ENCODE measurements around the gene MCM10. TPM values are rescaled to one million over a fixed set of nuclear protein-coding genes. Genes with fewer than 3 reads are reported as not detected.
"Not testable (repeated sequence)": the region's sequence is repeated elsewhere in the genome, so short reads cannot be mapped to it uniquely, and the experiment has no call there.

MCM10 gene
- total RNA-seq, 1 donor from 2014 or later, result 2.4 TPM

GRCh38 chr10:13219685-13220670 lies 58.6 kb downstream of the MCM10 start:
- FAIRE-seq, result no peak
- DNase-seq (ENCODE audit: low spot score in 2 of 2), result no peak

- no peak for FAIRE-seq
- DNase-seq (ENCODE audit: low spot score in 2 of 2), result no peak
Measured at GRCh38 chr10:13221572-13221971, 60.2 kb downstream of the MCM10 start.

- DNase-seq (ENCODE audit: low spot score in 2 of 2) (no peak), FAIRE-seq (no peak)
Measured at GRCh38 chr10:13222151-13222550, 60.8 kb downstream of the MCM10 start.

- no peak for FAIRE-seq
- DNase-seq (ENCODE audit: low spot score in 2 of 2), result no peak
Measured at GRCh38 chr10:13222566-13222965, 61.2 kb downstream of the MCM10 start.

- DNase-seq (ENCODE audit: low spot score in 2 of 2), result no peak
- no peak for FAIRE-seq
Measured at GRCh38 chr10:13223241-13223640, 61.9 kb downstream of the MCM10 start.

GRCh38 chr10:13224210-13224995 lies 63.0 kb downstream of the MCM10 start:
- DNase-seq (ENCODE audit: low spot score in 2 of 2) (no peak), FAIRE-seq (no peak)

GRCh38 chr10:13225601-13226000 lies 64.2 kb downstream of the MCM10 start:
- DNase-seq (ENCODE audit: low spot score in 2 of 2), result no peak
- FAIRE-seq, result no peak

GRCh38 chr10:13227031-13227430 lies 65.7 kb downstream of the MCM10 start:
- no peak for FAIRE-seq
- no peak for DNase-seq (ENCODE audit: low spot score in 2 of 2)

- no peak for FAIRE-seq
- no peak for DNase-seq (ENCODE audit: low spot score in 2 of 2)
Measured at GRCh38 chr10:13231190-13231589, 69.8 kb downstream of the MCM10 start.

GRCh38 chr10:13231808-13232207 lies 70.5 kb downstream of the MCM10 start:
- FAIRE-seq (no peak), DNase-seq (ENCODE audit: low spot score in 2 of 2) (no peak)

GRCh38 chr10:13233358-13233757 lies 72.0 kb downstream of the MCM10 start:
- no peak for DNase-seq (ENCODE audit: low spot score in 2 of 2)
- FAIRE-seq, result no peak

GRCh38 chr10:13234172-13234571 lies 72.8 kb downstream of the MCM10 start, which contains the start of gene UCMA:
TSS of gene UCMA (minus strand) at chr10:13234374. CDS start at chr10:13234258, 116 bp downstream.
- FAIRE-seq, result no peak
- no peak for DNase-seq (ENCODE audit: low spot score in 2 of 2)

GRCh38 chr10:13234736-13235135 lies 73.4 kb downstream of the MCM10 start:
- not testable (repeated sequence) for FAIRE-seq; DNase-seq (ENCODE audit: low spot score in 2 of 2)

GRCh38 chr10:13236638-13237037 lies 75.3 kb downstream of the MCM10 start:
- DNase-seq (ENCODE audit: low spot score in 2 of 2), result no peak
- FAIRE-seq, result no peak

- no peak for FAIRE-seq
- DNase-seq (ENCODE audit: low spot score in 2 of 2), result no peak
Measured at GRCh38 chr10:13238271-13239077, 77.1 kb downstream of the MCM10 start.

GRCh38 chr10:13239923-13240322 lies 78.6 kb downstream of the MCM10 start:
- DNase-seq (ENCODE audit: low spot score in 2 of 2) (no peak), FAIRE-seq (no peak)

GRCh38 chr10:13241613-13242012 lies 80.3 kb downstream of the MCM10 start:
- no peak for FAIRE-seq
- DNase-seq (ENCODE audit: low spot score in 2 of 2), result no peak

GRCh38 chr10:13242260-13242659 lies 80.9 kb downstream of the MCM10 start:
- DNase-seq (ENCODE audit: low spot score in 2 of 2); FAIRE-seq: not testable (repeated sequence)

GRCh38 chr10:13247246-13247645 lies 85.9 kb downstream of the MCM10 start:
- DNase-seq (ENCODE audit: low spot score in 2 of 2) (no peak), FAIRE-seq (no peak)

- DNase-seq (ENCODE audit: low spot score in 2 of 2) (no peak), FAIRE-seq (no peak)
Measured at GRCh38 chr10:13247784-13248183, 86.4 kb downstream of the MCM10 start.

All from frontal cortex (tissue), 4 donors.